Naive thymus-derived CD4-positive, alpha-beta T cell (primary cell): ENCODE results near the gene MED13. TPM values are rescaled to one million over a fixed set of nuclear protein-coding genes. Genes with fewer than 3 reads are reported as not detected.
"Not testable (repeated sequence)": the region's sequence is repeated elsewhere in the genome, so short reads cannot be mapped to it uniquely, and the experiment has no call there.

Source experiments
- ATAC-seq: fragments of 150-1000 bp; cut with Tn5 transposase; 2 replicates; pipeline ENCODE4 v1.10.0; 2021; ENCODE audit warnings: mild to moderate bottlenecking, moderate library complexity
- CTCF ChIA-PET: fragments of 350-600 bp; sonication (Branson Sonifier 250); formaldehyde crosslinking; loops from one replicate; lab custom pipeline; 2021; ENCODE audit warnings: antibody characterized with exemption; lab: Charles Lee
- POLR2A ChIA-PET: fragments of 350-600 bp; sonication (Branson Sonifier 250); formaldehyde crosslinking; loops from one replicate; lab custom pipeline; 2021; ENCODE audit warnings: antibody characterized with exemption, inconsistent platforms; lab: Charles Lee
- DNase-seq, 9 donors: peaks; one replicate each; pipeline versions ENCODE4 v3.0.0 to v3.0.0-alpha.2; 2020 to 2022; ENCODE audit warnings: mixed read lengths in 1 of 9
- H3K27ac ChIP-seq: one replicate; pipeline ENCODE4 v1.7.0; 2013; ENCODE audit warnings: mild to moderate bottlenecking, low read depth, low read length, moderate library complexity
- H3K27me3 ChIP-seq, 2 donors: one replicate each; pipeline ENCODE4 v1.7.0; 2013; ENCODE audit warnings: low read length in 2 of 2, mild to moderate bottlenecking in 2 of 2, moderate library complexity in 2 of 2; ENCODE audit not compliant: control insufficient read depth in 2 of 2, insufficient read depth in 2 of 2
- H3K36me3 ChIP-seq, 3 experiments: 1 replicate in 2 of 3; 2 replicates in 1 of 3; pipeline ENCODE4 v1.7.0; 2013; ENCODE audit warnings: low read length in 3 of 3, mild to moderate bottlenecking in 3 of 3, moderate library complexity in 1 of 3; ENCODE audit not compliant: insufficient read depth in 3 of 3, control insufficient read depth in 2 of 3
- H3K4me1 ChIP-seq, 2 donors: one replicate each; pipeline ENCODE4 v1.7.0; 2013; ENCODE audit warnings: low read length in 2 of 2, mild to moderate bottlenecking in 2 of 2, moderate library complexity in 1 of 2; ENCODE audit not compliant: control insufficient read depth in 2 of 2, insufficient read depth in 2 of 2
- H3K4me3 ChIP-seq: 2 replicates; pipeline ENCODE4 v1.7.0; 2013; ENCODE audit warnings: mild to moderate bottlenecking, low read length
- H3K9me3 ChIP-seq, 3 experiments: 1 replicate in 2 of 3; 2 replicates in 1 of 3; pipeline ENCODE4 v1.7.0; 2013; ENCODE audit warnings: low read length in 3 of 3; ENCODE audit not compliant: control insufficient read depth in 2 of 3
- H3K27ac Mint-ChIP-seq, 9 donors: one replicate each; pipeline ENCODE4 v1.8.0; 2020 to 2022; ENCODE audit warnings: mixed read lengths in 9 of 9, mild to moderate bottlenecking in 8 of 9, moderate library complexity in 5 of 9, inconsistent platforms in 2 of 9
- H3K27me3 Mint-ChIP-seq, 5 donors: one replicate each; pipeline ENCODE4 v1.8.0; 2021 to 2022; ENCODE audit warnings: mixed read lengths in 5 of 5, mild to moderate bottlenecking in 1 of 5
- H3K36me3 Mint-ChIP-seq, 5 donors: one replicate each; pipeline ENCODE4 v1.8.0; 2020 to 2022; ENCODE audit warnings: mixed read lengths in 5 of 5, mild to moderate bottlenecking in 3 of 5, inconsistent platforms in 1 of 5
- H3K4me1 Mint-ChIP-seq, 7 donors: one replicate each; pipeline ENCODE4 v1.8.0; 2020 to 2022; ENCODE audit warnings: mixed read lengths in 7 of 7, mild to moderate bottlenecking in 3 of 7, inconsistent platforms in 1 of 7
- H3K4me3 Mint-ChIP-seq, 10 donors: one replicate each; pipeline ENCODE4 v1.8.0; 2020 to 2022; ENCODE audit warnings: mild to moderate bottlenecking in 10 of 10, mixed read lengths in 10 of 10, moderate library complexity in 6 of 10, inconsistent platforms in 2 of 10
- H3K9me3 Mint-ChIP-seq, 11 donors: one replicate each; pipeline ENCODE4 v1.8.0; 2020 to 2022; ENCODE audit warnings: mixed read lengths in 11 of 11, mild to moderate bottlenecking in 4 of 11, inconsistent platforms in 1 of 11, moderate library complexity in 1 of 11
- intact Hi-C, 2 donors: fragments of 100-400 bp; cut with micrococcal nuclease; formaldehyde crosslinking; loops; one replicate each; pipeline ENCODE4 v1.15.1; 2023
- polyA plus RNA-seq, 2 donors: library from polyadenylated mRNA; unstranded; fragments of 300-500 nt; fragmentation: Illumina TruSeq; gene quantifications; one replicate each; pipeline ENCODE4 v1.2.3, GENCODE V29; 2021
- total RNA-seq, 6 experiments: library from RNA in 5 of 6; stranded (reverse) in 5 of 6; gene quantifications; 1 replicate in 5 of 6; 2 replicates in 1 of 6; pipeline ENCODE4 v1.2.3 and lab custom pipeline; 2021 to 2026

The MED13 gene
- total and polyA plus RNA-seq, 7 experiments from 2014 or later: 3.6 to 84.8 (median 70.0) TPM

DNA sequence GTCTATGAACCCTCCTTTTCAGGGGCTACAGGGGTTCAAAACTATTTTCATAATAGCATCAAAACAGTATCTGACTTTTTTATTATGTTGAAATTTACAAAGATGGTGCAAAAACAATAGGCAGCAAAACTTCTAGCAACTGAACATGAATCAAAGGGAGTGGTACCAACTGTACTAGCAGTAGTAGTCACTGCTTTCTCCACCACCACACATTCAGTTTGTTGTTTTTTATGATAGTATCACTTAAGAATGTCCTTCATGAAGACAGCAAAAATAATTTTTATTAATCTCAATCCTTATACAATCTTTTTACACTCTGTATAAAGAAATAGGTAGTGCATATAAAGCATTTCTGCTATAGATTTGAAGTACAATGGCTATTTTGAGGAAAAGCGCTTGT, 47.6 kb downstream of the MED13 start:
- Mint-ChIP-seq H3K9me3 (no peaks in the 10 kb centered on the region), H3K4me3 (no peak overlapping the region), H3K27ac (no peak overlapping the region), H3K36me3 (peaks cover 0 to 36% (median 27%) of the 10 kb centered on the region in 5 donors), H3K27me3 (no peaks in the 10 kb centered on the region), H3K4me1 (peaks cover 0 to 16% (median 3%) of the 10 kb centered on the region in 7 donors)
- Histone ChIP-seq H3K36me3 (peaks cover 0 to 26% (median 2%) of the 10 kb centered on the region in 3 experiments), H3K4me3 (no peak overlapping the region), H3K27ac (no peak overlapping the region), H3K4me1 (no peaks in the 10 kb centered on the region), H3K9me3 (no peaks in the 10 kb centered on the region), H3K27me3 (no peaks in the 10 kb centered on the region)
- DNase-seq (no peak), ATAC-seq (no peak)
- CTCF ChIA-PET: no interaction called here
- intact Hi-C loops: no loop called here
- POLR2A ChIA-PET: no interaction called here

- H3K4me1 Mint-ChIP-seq: peaks cover 0 to 21% (median 7%) of the 10 kb centered on the region in 7 donors
- no peak overlapping the region for H3K27ac ChIP-seq
- DNase-seq (no peak), ATAC-seq (no peak)
- H3K36me3 Mint-ChIP-seq: peaks cover 4 to 53% (median 29%) of the 10 kb centered on the region in 5 donors
- H3K27me3 Mint-ChIP-seq: no peaks in the 10 kb centered on the region
- ChIA-PET CTCF (no interaction called here), POLR2A (no interaction called here)
- peak overlapping the region in 1 of 9 donors; percentile 65 for H3K27ac Mint-ChIP-seq
- H3K4me1 ChIP-seq: no peaks in the 10 kb centered on the region
- intact Hi-C loops: no loop called here
- no peak overlapping the region for H3K4me3 Mint-ChIP-seq
- no peaks in the 10 kb centered on the region for H3K9me3 Mint-ChIP-seq
- H3K4me3 ChIP-seq: no peak overlapping the region
- H3K9me3 ChIP-seq: no peaks in the 10 kb centered on the region
- no peaks in the 10 kb centered on the region for H3K27me3 ChIP-seq
- H3K36me3 ChIP-seq: peaks cover under 1 to 32% (median 9%) of the 10 kb centered on the region in 3 experiments
Measured at GRCh38 chr17:62014526-62014925, 50.6 kb downstream of the MED13 start.

DNA sequence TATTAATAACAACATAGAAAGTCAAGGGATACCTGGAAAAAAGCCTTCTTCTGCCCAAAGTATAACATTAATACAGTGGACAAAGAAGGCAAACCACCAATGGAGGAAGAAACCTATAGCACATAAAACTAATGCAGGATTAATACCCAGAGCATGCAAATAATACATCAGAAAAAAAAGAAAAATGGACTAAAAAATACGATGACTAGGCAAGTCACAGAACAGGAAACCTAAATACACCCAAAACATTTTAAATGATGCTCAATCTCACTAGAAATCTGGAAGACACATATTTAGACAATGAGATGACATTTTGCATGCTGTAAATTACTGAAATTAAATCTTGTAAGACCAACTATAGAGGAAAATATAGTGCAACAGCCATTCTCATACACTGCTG, 55.9 kb downstream of the MED13 start:
- no peak for DNase-seq
- no peaks in the 10 kb centered on the region for H3K4me1 ChIP-seq
- H3K36me3 ChIP-seq: peaks cover 7 to 38% (median 9%) of the 10 kb centered on the region in 3 experiments
- Mint-ChIP-seq H3K36me3 (peaks cover 12 to 75% (median 45%) of the 10 kb centered on the region in 5 donors), H3K27ac (peak overlapping the region in 4 of 9 donors; percentile 29 to 69 (median 45)), H3K4me1 (peaks cover 12 to 37% (median 31%) of the 10 kb centered on the region in 7 donors), H3K4me3 (no peak overlapping the region), H3K9me3 (no peaks in the 10 kb centered on the region), H3K27me3 (no peaks in the 10 kb centered on the region)
- CTCF ChIA-PET: no interaction called here
- intact Hi-C loops: no loop called here
- no peaks in the 10 kb centered on the region for H3K9me3 ChIP-seq
- no peak overlapping the region for H3K27ac ChIP-seq
- POLR2A ChIA-PET: no interaction called here
- no peak for ATAC-seq
- H3K4me3 ChIP-seq: no peak overlapping the region
- H3K27me3 ChIP-seq: no peaks in the 10 kb centered on the region

DNA sequence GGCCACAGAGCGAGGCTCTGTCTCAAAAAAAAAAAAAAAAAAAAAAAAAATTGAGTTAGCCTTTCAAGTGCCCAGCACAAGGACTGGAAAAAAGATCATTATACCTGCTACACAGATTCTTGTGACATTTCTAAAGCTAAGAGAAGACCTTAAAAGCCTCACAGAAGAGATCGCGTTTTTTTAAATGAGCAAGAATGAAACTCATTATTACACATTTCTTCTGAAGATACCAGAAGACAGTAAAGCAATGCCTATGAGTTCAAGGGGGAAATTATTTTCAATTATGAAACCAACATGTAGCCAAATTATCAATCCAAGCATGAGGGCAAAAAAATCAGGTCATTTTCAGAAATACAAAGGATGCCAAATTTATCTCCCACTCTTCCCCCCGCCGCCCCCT, 56.8 kb downstream of the MED13 start:
- no peak overlapping the region for H3K4me3 Mint-ChIP-seq
- no peak for ATAC-seq
- CTCF ChIA-PET: no interaction called here
- no peaks in the 10 kb centered on the region for H3K27me3 Mint-ChIP-seq
- peak overlapping the region in 1 of 9 donors; percentile 5 for H3K27ac Mint-ChIP-seq
- Histone ChIP-seq H3K27me3 (no peaks in the 10 kb centered on the region), H3K27ac (no peak overlapping the region), H3K9me3 (no peaks in the 10 kb centered on the region), H3K4me3 (no peak overlapping the region), H3K36me3 (peaks cover 7 to 41% (median 9%) of the 10 kb centered on the region in 3 experiments), H3K4me1 (no peaks in the 10 kb centered on the region)
- intact Hi-C loops: no loop called here
- H3K9me3 Mint-ChIP-seq: no peaks in the 10 kb centered on the region
- no peak for DNase-seq
- POLR2A ChIA-PET: no interaction called here
- H3K4me1 Mint-ChIP-seq: peaks cover 13 to 41% (median 35%) of the 10 kb centered on the region in 7 donors
- H3K36me3 Mint-ChIP-seq: peaks cover 13 to 74% (median 40%) of the 10 kb centered on the region in 5 donors

GRCh38 chr17:62004388-62004787, 60.7 kb downstream of the MED13 start:
- no peaks in the 10 kb centered on the region for H3K27me3 ChIP-seq
- Mint-ChIP-seq H3K9me3 (no peaks in the 10 kb centered on the region), H3K36me3 (peaks cover 14 to 39% (median 23%) of the 10 kb centered on the region in 5 donors), H3K4me3 (peak overlapping the region in 2 of 10 donors; percentile 14 to 22), H3K4me1 (peaks cover 16 to 59% (median 47%) of the 10 kb centered on the region in 7 donors), H3K27me3 (no peaks in the 10 kb centered on the region), H3K27ac (peak overlapping the region in 3 of 9 donors; percentile 1 to 60 (median 56))
- H3K36me3 ChIP-seq: peaks cover 0 to 24% (median 5%) of the 10 kb centered on the region in 3 experiments
- ChIA-PET CTCF (no interaction called here), POLR2A (no interaction called here)
- no peak overlapping the region for H3K4me3 ChIP-seq
- intact Hi-C loops: no loop called here
- ATAC-seq (no peak), DNase-seq (no peak)
- no peaks in the 10 kb centered on the region for H3K4me1 ChIP-seq
- no peak overlapping the region for H3K27ac ChIP-seq
- H3K9me3 ChIP-seq: no peaks in the 10 kb centered on the region

DNA sequence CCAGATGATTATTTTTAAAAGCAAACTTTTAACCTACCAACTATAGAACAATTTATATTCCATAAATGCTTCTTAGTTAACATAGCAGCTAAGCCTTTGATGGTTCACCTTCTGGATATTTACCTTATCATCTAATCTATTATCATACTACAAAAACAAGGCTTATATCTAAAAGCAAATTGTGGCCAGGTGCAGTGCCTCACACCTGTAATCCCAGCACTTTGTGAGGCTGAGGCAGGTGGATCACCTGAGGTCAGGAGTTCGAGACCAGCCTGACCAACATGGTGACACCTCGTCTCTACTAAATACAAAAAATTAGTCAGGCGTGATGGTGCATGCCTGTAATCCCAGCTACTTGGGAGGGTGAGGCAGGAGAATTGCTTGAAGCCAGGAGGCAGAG, 61.9 kb downstream of the MED13 start:
- H3K27ac ChIP-seq, ATAC-seq, H3K9me3 Mint-ChIP-seq, H3K27me3 Mint-ChIP-seq, H3K27me3 ChIP-seq, H3K4me3 ChIP-seq, CTCF ChIA-PET, H3K27ac Mint-ChIP-seq, DNase-seq, H3K9me3 ChIP-seq, H3K4me3 Mint-ChIP-seq, intact Hi-C loops, H3K4me1 ChIP-seq: not testable (repeated sequence)
- POLR2A ChIA-PET: interaction anchor here (0.7 kb wide), 1 partner anchor 42 kb away, joined by 3 read pairs; no protein-coding TSS in a partner anchor
- Mint-ChIP-seq H3K36me3 (peaks cover 13 to 29% (median 21%) of the 10 kb centered on the region in 5 donors), H3K4me1 (peaks cover 11 to 55% (median 45%) of the 10 kb centered on the region in 7 donors)
- H3K36me3 ChIP-seq: peaks cover 0 to 18% (median 4%) of the 10 kb centered on the region in 3 experiments

DNA sequence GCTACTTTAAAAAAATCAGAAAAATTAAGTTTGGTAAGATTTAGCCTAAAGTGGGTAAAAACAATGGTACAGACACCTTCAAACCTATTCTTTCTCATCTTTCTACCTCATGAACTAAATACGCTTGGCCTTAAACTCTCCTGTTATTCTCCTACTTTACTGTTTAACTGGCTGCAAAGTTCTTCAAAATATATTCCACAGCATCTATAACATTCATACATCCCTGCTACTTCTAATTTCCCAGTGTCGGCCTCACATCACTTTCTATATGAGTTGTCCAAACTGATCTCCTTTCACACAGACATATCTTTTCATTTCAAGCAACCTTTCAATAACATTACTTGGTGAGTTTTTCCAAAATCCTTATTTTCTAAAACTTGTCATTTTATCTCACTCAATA, 64.0 kb downstream of the MED13 start:
- intact Hi-C loops: no loop called here
- peak overlapping the region in 1 of 10 donors; percentile 2 for H3K4me3 Mint-ChIP-seq
- POLR2A ChIA-PET: no interaction called here

More for the DNA sequence above, 64.0 kb downstream of the MED13 start:
- no peaks in the 10 kb centered on the region for H3K27me3 ChIP-seq
- Mint-ChIP-seq H3K27ac (peak overlapping the region in 2 of 9 donors; percentile 2 to 16), H3K36me3 (peaks cover 9 to 18% (median 18%) of the 10 kb centered on the region in 5 donors), H3K4me1 (peaks cover 10 to 64% (median 51%) of the 10 kb centered on the region in 7 donors), H3K9me3 (no peaks in the 10 kb centered on the region), H3K27me3 (no peaks in the 10 kb centered on the region)
- no peak overlapping the region for H3K27ac ChIP-seq
- DNase-seq (no peak), ATAC-seq (no peak)
- peaks cover 0 to 16% (median 0%) of the 10 kb centered on the region in 3 experiments for H3K36me3 ChIP-seq
- CTCF ChIA-PET: no interaction called here
- H3K9me3 ChIP-seq: no peaks in the 10 kb centered on the region
- no peaks in the 10 kb centered on the region for H3K4me1 ChIP-seq
- H3K4me3 ChIP-seq: no peak overlapping the region
